ENCODE measurements around the gene BIRC2.

BIRC2 gene

GRCh38 chr11:102341844-102342318 lies 5.1 kb upstream of the BIRC2 start:
- H3K27me3 ChIP-seq (ENCODE audit: low read depth, low read length), result no peaks in the 10 kb centered on the region
- H3K36me3 ChIP-seq (replicated peaks; ENCODE audit: low read depth, low read length), result peaks cover 10% of the 10 kb centered on the region
- H2AFZ ChIP-seq (ENCODE audit: low read depth, low read length), result no peak overlapping the region
- H3K9me3 ChIP-seq (ENCODE audit: insufficient read depth, low read length), result no peaks in the 10 kb centered on the region
- peaks cover 14% of the 10 kb centered on the region for H3K4me1 ChIP-seq (ENCODE audit: low read length)
- H3K9ac ChIP-seq (ENCODE audit: low read length), result no peak overlapping the region
- no peaks in the 10 kb centered on the region for H3K79me2 ChIP-seq (ENCODE audit: low read length)
- H3K4me2 ChIP-seq (ENCODE audit: low read length), result no peak overlapping the region
- H4K20me1 ChIP-seq (ENCODE audit: insufficient read depth, low read length), result no peaks in the 10 kb centered on the region
- TF ChIP-seq CTCF (IDR thresholded peaks at IDR 0.05; ENCODE audit: low read depth, low read length), result peak; percentile 72
- no peak for TF ChIP-seq EZH2phosphoT487 (IDR thresholded peaks at IDR 0.05; ENCODE audit: low read depth)
- H3K27ac ChIP-seq (ENCODE audit: low read length), result no peak overlapping the region
- no peak overlapping the region for H3K4me3 ChIP-seq (ENCODE audit: low read length)

GRCh38 chr11:102343809-102344208 lies 3.2 kb upstream of the BIRC2 start:
- Histone ChIP-seq H4K20me1 (ENCODE audit: insufficient read depth, low read length) (no peaks in the 10 kb centered on the region), H3K79me2 (ENCODE audit: low read length) (peaks cover 17% of the 10 kb centered on the region), H3K4me1 (ENCODE audit: low read length) (peaks cover 19% of the 10 kb centered on the region), H3K9me3 (ENCODE audit: insufficient read depth, low read length) (no peaks in the 10 kb centered on the region), H2AFZ (ENCODE audit: low read depth, low read length) (no peak overlapping the region), H3K27me3 (ENCODE audit: low read depth, low read length) (no peaks in the 10 kb centered on the region), H3K36me3 (replicated peaks; ENCODE audit: low read depth, low read length) (no peaks in the 10 kb centered on the region), H3K27ac (ENCODE audit: low read length) (no peak overlapping the region), H3K4me3 (ENCODE audit: low read length) (no peak overlapping the region), H3K9ac (ENCODE audit: low read length) (no peak overlapping the region), H3K4me2 (ENCODE audit: low read length) (no peak overlapping the region)
- TF ChIP-seq EZH2phosphoT487 (IDR thresholded peaks at IDR 0.05; ENCODE audit: low read depth), result no peak
- TF ChIP-seq CTCF (IDR thresholded peaks at IDR 0.05; ENCODE audit: low read depth, low read length), result no peak

GRCh38 chr11:102345904-102346303 lies 1.1 kb upstream of the BIRC2 start:
- TF ChIP-seq CTCF (IDR thresholded peaks at IDR 0.05; ENCODE audit: low read depth, low read length) (no peak), EZH2phosphoT487 (IDR thresholded peaks at IDR 0.05; ENCODE audit: low read depth) (no peak)
- Histone ChIP-seq H3K4me3 (ENCODE audit: low read length) (peak overlapping the region; percentile 98), H3K27ac (ENCODE audit: low read length) (peak overlapping the region; percentile 84), H3K27me3 (ENCODE audit: low read depth, low read length) (no peaks in the 10 kb centered on the region), H2AFZ (ENCODE audit: low read depth, low read length) (no peak overlapping the region), H3K9ac (ENCODE audit: low read length) (peak overlapping the region; percentile 93), H3K4me2 (ENCODE audit: low read length) (peak overlapping the region; percentile 95), H3K79me2 (ENCODE audit: low read length) (peaks cover 28% of the 10 kb centered on the region), H3K4me1 (ENCODE audit: low read length) (peaks cover 19% of the 10 kb centered on the region), H3K9me3 (ENCODE audit: insufficient read depth, low read length) (no peaks in the 10 kb centered on the region), H4K20me1 (ENCODE audit: insufficient read depth, low read length) (no peaks in the 10 kb centered on the region), H3K36me3 (replicated peaks; ENCODE audit: low read depth, low read length) (peaks cover 8% of the 10 kb centered on the region)

- Histone ChIP-seq H3K4me2 (ENCODE audit: low read length) (peak overlapping the region; percentile 95), H4K20me1 (ENCODE audit: insufficient read depth, low read length) (no peaks in the 10 kb centered on the region), H3K27ac (ENCODE audit: low read length) (peak overlapping the region; percentile 84), H3K4me1 (ENCODE audit: low read length) (peaks cover 19% of the 10 kb centered on the region), H3K27me3 (ENCODE audit: low read depth, low read length) (no peaks in the 10 kb centered on the region), H3K9ac (ENCODE audit: low read length) (peak overlapping the region; percentile 93), H3K4me3 (ENCODE audit: low read length) (peak overlapping the region; percentile 98), H3K36me3 (replicated peaks; ENCODE audit: low read depth, low read length) (peaks cover 8% of the 10 kb centered on the region), H3K9me3 (ENCODE audit: insufficient read depth, low read length) (no peaks in the 10 kb centered on the region), H2AFZ (ENCODE audit: low read depth, low read length) (peak overlapping the region; percentile 75), H3K79me2 (ENCODE audit: low read length) (peaks cover 28% of the 10 kb centered on the region)
- TF ChIP-seq EZH2phosphoT487 (IDR thresholded peaks at IDR 0.05; ENCODE audit: low read depth) (no peak), CTCF (IDR thresholded peaks at IDR 0.05; ENCODE audit: low read depth, low read length) (no peak)
Observed at GRCh38 chr11:102346456-102346747, 612 bp upstream of the BIRC2 start.

Data from OCI-LY3 (cell line).